ENCODE results near the gene OPCML. TPM values are rescaled to one million over a fixed set of nuclear protein-coding genes. Genes with fewer than 3 reads are reported as not detected.

The OPCML gene
- total RNA-seq, 1 donor from 2014 or later: 0.61 TPM

DNA sequence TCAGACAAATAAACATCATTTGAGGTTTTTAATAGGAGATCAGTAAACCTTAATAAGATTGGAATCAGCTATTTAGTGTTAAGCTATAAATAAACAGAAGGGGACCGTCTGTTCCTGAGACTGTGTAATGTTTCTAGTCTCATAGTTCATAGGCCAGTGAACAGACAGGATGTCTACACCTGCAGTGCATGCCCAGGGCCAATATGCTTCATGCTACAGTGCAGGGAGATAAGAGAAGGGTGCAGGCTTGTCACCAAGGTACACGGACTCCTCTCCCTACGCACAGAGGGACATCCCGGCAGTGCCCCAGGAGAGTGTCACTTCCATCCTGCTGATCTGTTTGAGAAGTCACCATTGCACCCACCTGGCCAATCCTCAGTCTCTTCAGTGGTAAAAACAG, 148.6 kb downstream of the OPCML start:
- Mint-ChIP-seq H3K36me3 (ENCODE audit: unreplicated experiment) (no peaks in the 10 kb centered on the region), H3K9me3 (ENCODE audit: unreplicated experiment) (peaks cover 1% of the 10 kb centered on the region), H3K27ac (ENCODE audit: unreplicated experiment) (no peak overlapping the region), H3K4me3 (ENCODE audit: unreplicated experiment) (no peak overlapping the region), H3K4me1 (ENCODE audit: low read depth, unreplicated experiment) (peaks cover 11% of the 10 kb centered on the region), H3K27me3 (ENCODE audit: unreplicated experiment) (peaks cover 8% of the 10 kb centered on the region)
- TF ChIP-seq, protein P1, sequence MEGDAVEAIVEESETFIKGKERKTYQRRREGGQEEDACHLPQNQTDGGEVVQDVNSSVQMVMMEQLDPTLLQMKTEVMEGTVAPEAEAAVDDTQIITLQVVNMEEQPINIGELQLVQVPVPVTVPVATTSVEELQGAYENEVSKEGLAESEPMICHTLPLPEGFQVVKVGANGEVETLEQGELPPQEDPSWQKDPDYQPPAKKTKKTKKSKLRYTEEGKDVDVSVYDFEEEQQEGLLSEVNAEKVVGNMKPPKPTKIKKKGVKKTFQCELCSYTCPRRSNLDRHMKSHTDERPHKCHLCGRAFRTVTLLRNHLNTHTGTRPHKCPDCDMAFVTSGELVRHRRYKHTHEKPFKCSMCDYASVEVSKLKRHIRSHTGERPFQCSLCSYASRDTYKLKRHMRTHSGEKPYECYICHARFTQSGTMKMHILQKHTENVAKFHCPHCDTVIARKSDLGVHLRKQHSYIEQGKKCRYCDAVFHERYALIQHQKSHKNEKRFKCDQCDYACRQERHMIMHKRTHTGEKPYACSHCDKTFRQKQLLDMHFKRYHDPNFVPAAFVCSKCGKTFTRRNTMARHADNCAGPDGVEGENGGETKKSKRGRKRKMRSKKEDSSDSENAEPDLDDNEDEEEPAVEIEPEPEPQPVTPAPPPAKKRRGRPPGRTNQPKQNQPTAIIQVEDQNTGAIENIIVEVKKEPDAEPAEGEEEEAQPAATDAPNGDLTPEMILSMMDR (IDR thresholded peaks at IDR 0.05; ENCODE audit: partially characterized antibody, unreplicated experiment): no peak
- DNase-seq: no peak

DNA sequence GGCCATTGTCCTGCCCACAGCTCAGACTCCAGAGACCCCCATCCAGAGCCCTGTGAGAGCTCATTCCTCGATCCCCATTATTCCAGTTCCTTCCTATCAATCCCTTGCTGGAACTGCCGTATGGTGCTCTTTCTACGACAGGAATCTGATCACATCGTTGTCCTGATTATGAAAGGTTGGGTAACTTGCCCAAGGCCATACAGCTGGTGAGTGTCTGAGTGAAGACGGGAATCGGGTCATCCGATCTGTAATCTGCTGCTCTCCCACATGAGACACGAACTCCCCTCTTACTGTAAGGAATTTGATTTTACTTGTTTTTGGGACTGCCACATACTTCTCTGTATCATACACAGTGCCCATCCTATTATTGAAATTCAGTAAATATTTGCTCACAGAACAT, 149.1 kb downstream of the OPCML start:
- Mint-ChIP-seq H3K4me1 (ENCODE audit: low read depth, unreplicated experiment) (peaks cover 11% of the 10 kb centered on the region), H3K9me3 (ENCODE audit: unreplicated experiment) (peaks cover 1% of the 10 kb centered on the region), H3K27ac (ENCODE audit: unreplicated experiment) (no peak overlapping the region), H3K36me3 (ENCODE audit: unreplicated experiment) (no peaks in the 10 kb centered on the region), H3K27me3 (ENCODE audit: unreplicated experiment) (peaks cover 8% of the 10 kb centered on the region), H3K4me3 (ENCODE audit: unreplicated experiment) (no peak overlapping the region)
- no peak for DNase-seq
- TF ChIP-seq, protein P1 (IDR thresholded peaks at IDR 0.05; ENCODE audit: partially characterized antibody, unreplicated experiment): no peak

DNA sequence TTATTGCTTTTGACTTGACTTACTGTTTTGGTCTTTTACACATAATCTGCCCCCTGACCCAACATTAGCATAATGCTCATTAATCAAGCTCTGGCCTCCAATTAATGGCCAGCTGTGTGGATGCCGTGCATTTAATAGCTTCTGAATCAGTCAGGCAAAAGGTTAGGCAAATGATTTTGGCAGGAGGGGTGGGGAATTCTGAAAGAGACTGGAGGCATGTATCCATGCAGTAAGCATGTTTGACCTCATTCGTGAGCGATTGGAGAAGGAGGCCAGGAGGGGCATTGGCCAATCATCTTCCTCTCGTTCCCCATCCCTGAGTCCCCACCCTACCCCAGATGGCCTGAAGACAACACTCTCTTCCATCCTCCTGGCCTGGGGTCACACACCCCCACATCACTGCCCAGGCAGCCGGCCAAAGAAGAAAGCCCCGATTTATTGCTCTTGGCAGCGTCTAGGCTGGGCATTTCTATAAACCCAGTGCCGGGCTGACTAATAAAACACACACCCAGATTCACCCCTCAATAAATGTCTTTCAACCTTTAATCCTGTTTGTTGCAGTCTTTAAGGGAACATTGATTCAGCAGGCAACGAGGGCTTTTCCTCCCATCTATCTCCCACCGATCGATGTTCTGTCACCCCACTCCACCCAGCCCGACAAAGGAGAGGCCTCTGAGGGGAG, 150.0 kb downstream of the OPCML start:
- DNase-seq: no peak
- H3K4me1 Mint-ChIP-seq (ENCODE audit: low read depth, unreplicated experiment): peaks cover 11% of the 10 kb centered on the region

DNA sequence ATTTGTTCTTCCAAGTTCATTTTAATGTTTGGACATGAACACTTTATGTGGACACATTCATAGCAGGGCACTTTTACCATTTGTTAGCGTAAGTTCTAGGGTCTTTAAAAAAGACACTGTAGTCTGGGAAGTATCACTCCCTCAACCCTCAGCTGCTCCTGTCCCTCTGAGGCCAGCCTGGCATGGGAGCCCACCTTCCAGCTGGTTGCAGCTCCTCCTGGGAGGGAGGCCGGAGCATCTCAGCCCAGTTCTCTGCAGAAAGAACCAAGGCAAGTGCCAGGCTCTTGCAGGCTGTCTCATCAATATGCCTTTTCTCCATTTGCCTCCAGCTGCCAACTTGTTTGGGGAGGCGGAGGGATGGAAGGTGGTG, 150.6 kb downstream of the OPCML start:
- peaks cover 8% of the 10 kb centered on the region for H3K27me3 Mint-ChIP-seq (ENCODE audit: unreplicated experiment)
- peaks cover 11% of the 10 kb centered on the region for H3K4me1 Mint-ChIP-seq (ENCODE audit: low read depth, unreplicated experiment)

More for the DNA sequence above, 150.0 kb downstream of the OPCML start:
- TF ChIP-seq, protein P1 (IDR thresholded peaks at IDR 0.05; ENCODE audit: partially characterized antibody, unreplicated experiment): no peak
- Mint-ChIP-seq H3K9me3 (ENCODE audit: unreplicated experiment) (peaks cover 1% of the 10 kb centered on the region), H3K27me3 (ENCODE audit: unreplicated experiment) (peaks cover 8% of the 10 kb centered on the region), H3K36me3 (ENCODE audit: unreplicated experiment) (no peaks in the 10 kb centered on the region), H3K27ac (ENCODE audit: unreplicated experiment) (no peak overlapping the region), H3K4me3 (ENCODE audit: unreplicated experiment) (no peak overlapping the region)

DNA sequence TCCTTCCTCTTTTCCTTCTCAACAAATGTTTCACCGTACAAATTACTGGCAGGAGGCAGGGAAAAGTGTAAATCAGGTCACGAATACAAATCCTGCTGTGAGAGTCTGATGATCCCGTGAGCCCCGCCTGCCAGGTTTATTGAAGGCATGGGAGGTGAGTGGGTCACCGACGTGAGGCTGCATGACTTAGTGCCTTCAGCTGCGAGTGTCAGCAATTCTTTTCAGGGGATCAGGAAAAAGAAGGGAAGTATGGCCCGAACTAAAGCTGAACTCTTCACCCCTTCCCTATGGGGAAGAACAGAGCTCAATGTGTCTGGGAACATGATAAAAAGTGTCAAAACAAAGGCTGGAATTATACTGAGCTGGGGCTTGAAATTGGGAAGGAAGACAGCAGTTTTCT, 166.2 kb downstream of the OPCML start:
- H3K27ac Mint-ChIP-seq (ENCODE audit: unreplicated experiment): no peak overlapping the region
- H3K27me3 Mint-ChIP-seq (ENCODE audit: unreplicated experiment): peaks cover 2% of the 10 kb centered on the region

More for the DNA sequence above, 150.6 kb downstream of the OPCML start:
- TF ChIP-seq, protein P1 (IDR thresholded peaks at IDR 0.05; ENCODE audit: partially characterized antibody, unreplicated experiment): no peak
- no peak for DNase-seq
- Mint-ChIP-seq H3K4me3 (ENCODE audit: unreplicated experiment) (no peak overlapping the region), H3K9me3 (ENCODE audit: unreplicated experiment) (peaks cover 1% of the 10 kb centered on the region), H3K36me3 (ENCODE audit: unreplicated experiment) (no peaks in the 10 kb centered on the region), H3K27ac (ENCODE audit: unreplicated experiment) (no peak overlapping the region)

More for the DNA sequence above, 166.2 kb downstream of the OPCML start:
- Mint-ChIP-seq H3K36me3 (ENCODE audit: unreplicated experiment) (no peaks in the 10 kb centered on the region), H3K9me3 (ENCODE audit: unreplicated experiment) (peaks cover 1% of the 10 kb centered on the region), H3K4me1 (ENCODE audit: low read depth, unreplicated experiment) (no peaks in the 10 kb centered on the region), H3K4me3 (ENCODE audit: unreplicated experiment) (no peak overlapping the region)
- TF ChIP-seq, protein P1 (IDR thresholded peaks at IDR 0.05; ENCODE audit: partially characterized antibody, unreplicated experiment): no peak
- no peak for DNase-seq
